Inflammatory macrophage (primary cell): ENCODE measurements around the gene DTD1.
A peak's percentile ranks its signal among the peaks of the same experiment; 100 is the strongest.

ENCODE experiments used
- DNase-seq, 2 donors: peaks; one replicate each; pipeline ENCODE4 v3.0.0-alpha.2; 2020 to 2022

DTD1 gene

DNA sequence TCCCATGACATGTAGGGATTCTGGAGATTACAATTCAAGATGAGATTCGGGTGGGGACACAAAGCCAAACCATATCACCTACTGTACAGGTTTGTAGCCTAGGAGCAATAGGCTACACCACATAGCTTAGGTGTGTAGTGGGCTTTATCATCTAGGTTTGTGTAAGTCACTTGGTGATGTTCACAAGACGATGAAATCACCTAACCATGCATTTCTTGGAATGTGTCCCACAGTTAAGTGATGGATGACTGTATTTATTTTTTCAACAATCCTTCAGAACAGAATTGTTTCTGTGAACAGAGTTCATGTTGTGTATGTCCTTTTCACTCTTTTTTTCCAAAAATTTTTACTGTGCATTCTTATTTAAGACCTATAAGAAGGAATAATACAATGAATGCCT lies 76.1 kb downstream of the DTD1 start:
- DNase-seq: no peak

GRCh38 chr20:18665135-18665534 lies 77.3 kb downstream of the DTD1 start:
- DNase-seq: no peak

DNA sequence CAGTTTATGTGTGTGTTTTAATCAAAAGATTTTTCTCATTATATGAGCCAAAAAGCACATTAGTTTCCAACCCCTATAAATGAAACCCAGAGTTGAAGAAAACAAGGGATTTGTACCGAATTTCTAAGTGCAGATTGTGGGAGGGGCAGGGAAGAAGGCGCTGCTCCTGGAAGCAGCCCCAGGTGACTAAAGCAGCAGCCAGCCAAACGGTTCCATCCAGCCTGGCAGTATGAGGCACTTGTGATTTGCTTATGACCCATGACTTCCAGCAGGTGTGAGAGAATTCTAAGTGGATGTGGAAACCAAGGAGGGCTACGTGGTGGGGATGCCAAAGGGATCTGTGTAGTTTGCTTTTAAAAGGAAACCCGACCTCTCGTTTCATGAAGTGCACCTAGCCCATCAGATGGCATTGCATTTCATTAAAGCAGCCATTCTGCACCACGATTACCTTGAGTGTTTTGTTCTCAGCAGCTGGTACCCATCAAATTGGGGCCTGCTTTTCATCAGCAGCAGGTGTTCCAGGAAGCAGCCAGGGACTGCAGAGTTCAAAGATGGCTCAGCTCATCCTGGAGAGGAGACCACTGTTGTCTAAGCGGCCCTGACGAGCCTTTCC lies 79.1 kb downstream of the DTD1 start:
- no peak for DNase-seq

DNA sequence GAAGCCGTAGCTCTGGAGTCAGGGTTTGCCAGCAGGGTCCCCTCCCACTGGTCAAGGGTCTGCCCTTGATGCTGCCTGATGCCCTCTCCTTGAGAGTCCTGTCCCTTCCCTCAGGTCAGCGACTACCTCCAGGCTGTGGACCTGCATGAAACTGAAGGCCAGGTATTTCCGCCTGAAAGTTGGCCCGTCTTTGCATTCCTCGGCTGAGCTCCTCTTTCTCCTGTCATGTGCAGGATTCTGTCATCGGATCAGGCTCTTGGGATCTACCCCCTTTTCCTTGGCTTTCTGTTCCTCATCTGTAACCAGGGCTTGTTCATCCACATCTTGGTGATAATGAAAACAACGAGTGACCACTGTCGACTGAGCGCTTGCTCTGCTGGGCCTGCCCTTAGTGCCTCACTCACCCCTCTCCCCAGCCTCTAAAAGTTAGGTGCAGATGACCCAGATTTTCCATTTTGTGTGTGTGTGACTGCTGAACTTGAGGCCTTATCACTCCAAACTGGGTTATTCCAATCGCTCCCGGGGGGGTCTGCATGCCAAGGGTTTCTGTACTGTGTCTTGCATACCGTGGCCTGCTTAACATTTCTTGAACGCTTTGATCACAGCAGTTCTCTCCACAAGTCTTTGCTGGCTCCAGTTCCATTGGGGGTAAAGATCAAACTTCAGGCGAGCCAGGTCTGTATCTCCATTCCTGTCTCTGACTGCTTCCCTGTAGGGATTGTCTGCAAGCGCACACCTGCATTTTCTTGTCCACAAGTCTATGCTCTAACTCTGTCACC lies 81.6 kb downstream of the DTD1 start:
- DNase-seq: no peak

- no peak for DNase-seq
Observed at GRCh38 chr20:18671203-18671710, 83.4 kb downstream of the DTD1 start.

DNA sequence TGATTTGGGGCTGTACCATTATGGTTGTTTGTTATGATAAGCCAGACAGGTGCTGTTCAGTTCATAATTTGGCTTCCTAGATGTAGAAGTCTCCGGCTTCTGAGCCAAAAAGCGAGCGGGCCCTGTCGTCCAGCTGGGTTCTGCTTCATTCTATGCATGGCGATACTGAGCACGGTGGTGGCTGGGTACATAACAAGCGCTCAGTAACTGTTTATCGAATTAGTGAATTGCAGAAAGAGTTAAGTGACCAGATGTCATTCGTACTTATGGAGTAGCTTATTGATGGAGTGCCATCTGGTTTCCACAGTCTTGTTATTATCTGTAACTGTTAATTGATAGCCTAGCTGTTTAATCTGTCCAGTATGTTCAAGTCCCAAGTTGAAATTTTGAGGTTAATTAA lies 85.0 kb downstream of the DTD1 start:
- DNase-seq: no peak

- DNase-seq: no peak
Observed at GRCh38 chr20:18676396-18676795, 88.5 kb downstream of the DTD1 start.

GRCh38 chr20:18677126-18677525 lies 89.3 kb downstream of the DTD1 start:
- DNase-seq: no peak

DNA sequence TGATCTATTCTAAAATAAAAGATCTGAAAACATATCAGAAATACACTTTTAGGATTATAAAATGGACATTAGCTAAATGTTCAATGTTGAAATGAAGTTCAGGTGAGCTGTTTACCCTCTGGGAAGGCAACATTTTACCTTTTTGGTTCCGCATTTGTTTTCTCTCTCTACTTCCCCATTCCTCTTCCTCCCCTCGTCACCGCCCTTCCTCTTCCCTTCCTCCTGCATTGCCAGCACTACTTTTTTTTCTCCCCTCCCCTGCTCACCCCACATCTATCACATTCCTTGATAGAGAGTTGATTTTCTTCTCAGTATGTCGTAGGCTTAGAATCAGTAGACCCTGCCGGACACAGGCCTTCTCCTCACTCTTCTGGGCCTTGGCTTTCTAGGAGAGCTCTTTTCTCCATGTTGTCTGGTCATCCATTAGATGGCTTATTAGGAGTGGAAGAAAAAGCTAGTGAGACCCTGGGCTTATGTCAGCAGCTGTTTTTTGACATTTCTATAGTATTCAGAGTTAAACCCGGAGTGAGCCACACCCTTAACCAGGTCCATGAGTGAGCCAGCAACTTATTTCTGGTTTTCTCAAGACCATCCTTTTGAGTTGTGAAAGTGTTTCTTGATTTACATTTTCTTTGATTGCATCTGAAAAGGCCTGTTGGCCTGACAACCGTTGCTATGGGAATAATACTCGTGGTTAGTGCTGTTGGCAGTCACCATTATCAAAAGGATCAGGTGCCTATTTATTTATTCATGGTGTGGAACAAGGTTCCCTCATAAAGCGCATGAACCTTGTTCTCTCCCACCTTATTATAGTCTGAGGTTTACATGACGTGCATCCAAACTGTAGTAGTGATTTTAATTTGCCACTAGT lies 90.9 kb downstream of the DTD1 start:
- peak in 1 of 2 donors; percentile 13 for DNase-seq

DNA sequence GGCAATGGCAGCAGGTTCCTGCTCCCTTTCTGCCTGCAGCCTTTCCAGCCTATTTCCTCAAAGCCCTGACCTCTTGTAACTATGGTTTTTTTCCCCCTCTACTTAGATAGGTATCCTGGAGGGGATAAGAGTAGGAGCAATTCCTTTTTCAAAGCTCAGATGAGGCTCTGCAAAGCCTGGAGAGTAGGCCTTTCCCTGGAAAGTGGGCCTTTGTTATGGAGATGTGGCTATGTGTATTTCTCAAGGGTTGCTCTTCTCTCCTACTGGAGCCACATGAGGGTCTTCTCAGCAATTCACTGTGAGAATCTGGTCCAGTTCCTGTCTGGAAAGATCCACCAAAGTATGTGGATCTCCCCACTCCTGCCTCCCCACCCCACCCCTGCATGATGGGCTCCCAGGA lies 96.0 kb downstream of the DTD1 start:
- no peak for DNase-seq

- DNase-seq: no peak
Observed at GRCh38 chr20:18684775-18685174, 96.9 kb downstream of the DTD1 start.

DNA sequence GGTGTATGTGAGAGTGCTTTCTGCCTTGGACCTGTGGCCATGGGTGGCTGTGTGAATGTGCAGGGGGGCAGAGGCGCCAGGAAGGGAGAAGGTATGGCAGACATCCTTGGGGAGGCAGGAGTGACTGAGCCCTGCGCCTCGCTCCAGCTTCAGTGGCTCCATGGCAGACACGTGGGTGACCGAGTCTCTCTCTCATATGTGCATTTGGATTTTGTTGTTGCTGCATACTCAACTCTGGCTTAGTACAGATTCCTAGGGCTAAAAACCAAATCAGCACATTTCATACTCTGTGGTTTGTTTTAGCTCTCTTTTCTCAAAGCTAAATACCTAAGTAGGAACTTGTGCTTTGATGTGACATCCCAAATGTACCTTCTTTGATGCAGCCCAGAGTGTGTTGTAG lies 97.6 kb downstream of the DTD1 start:
- DNase-seq: no peak

DNA sequence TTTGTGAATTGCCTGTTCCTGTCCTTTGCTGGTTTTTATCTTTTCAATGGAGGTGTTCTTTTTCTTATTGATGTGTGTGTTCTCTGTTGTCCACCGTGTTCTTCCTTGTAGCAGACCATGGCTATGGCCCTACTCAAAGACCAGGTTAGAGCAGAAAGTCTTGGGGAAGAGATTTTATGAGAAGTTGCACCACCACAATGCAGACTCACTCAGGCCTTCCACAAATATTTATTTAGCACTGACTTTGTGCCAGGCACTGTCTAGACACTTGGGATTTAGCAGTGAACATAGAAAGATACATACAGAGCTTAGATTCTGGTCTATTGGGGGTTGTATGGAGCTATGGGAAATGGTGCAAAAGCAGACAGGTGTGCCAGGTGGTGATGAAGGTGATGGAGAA lies 98.8 kb downstream of the DTD1 start:
- DNase-seq: no peak

- DNase-seq: no peak
Observed at GRCh38 chr20:18688676-18689075, 100.8 kb downstream of the DTD1 start.

GRCh38 chr20:18689557-18689956 lies 101.7 kb downstream of the DTD1 start:
- DNase-seq: no peak

- no peak for DNase-seq
Observed at GRCh38 chr20:18692447-18692846, 104.6 kb downstream of the DTD1 start.

- DNase-seq: no peak
Observed at GRCh38 chr20:18694071-18694470, 106.2 kb downstream of the DTD1 start.

- no peak for DNase-seq
Observed at GRCh38 chr20:18695175-18695574, 107.3 kb downstream of the DTD1 start.

DNA sequence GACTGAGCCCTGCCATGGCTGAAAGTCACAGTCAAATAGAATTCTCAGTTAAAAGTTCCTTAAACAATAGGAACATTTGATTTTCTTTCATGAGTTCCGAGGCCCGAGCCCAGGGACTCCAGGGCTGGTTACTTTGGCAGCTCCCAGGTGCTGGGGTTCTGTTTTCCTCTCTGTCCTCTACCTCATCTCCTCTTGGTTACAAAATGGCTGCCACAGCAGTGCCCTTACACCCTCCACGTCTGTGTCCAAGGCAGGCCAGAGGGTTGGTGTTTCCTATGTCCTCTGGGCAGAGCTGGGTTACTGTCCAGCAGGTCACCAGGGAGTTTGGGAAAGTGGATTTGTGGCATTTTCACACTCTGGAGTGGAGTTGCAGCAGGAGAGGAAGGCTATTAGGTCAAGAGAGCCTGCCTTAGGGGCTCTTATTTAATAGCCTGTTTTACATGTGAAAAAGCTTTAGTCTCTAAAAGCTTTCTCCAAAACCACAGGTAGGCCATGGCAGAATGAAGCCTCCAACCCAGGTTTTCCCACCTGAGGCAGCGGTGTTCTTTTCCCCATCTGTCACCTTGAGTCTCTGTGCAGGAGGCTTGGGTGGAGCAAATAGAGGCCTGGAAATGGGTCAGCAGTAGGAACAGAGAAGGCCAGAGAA lies 111.0 kb downstream of the DTD1 start:
- DNase-seq: no peak

- no peak for DNase-seq
Observed at GRCh38 chr20:18701969-18702368, 114.1 kb downstream of the DTD1 start.

- DNase-seq: no peak
Observed at GRCh38 chr20:18702736-18703135, 114.9 kb downstream of the DTD1 start.

- DNase-seq: no peak
Observed at GRCh38 chr20:18705490-18705889, 117.6 kb downstream of the DTD1 start.

- no peak for DNase-seq
Observed at GRCh38 chr20:18705910-18706309, 118.1 kb downstream of the DTD1 start.
